ENCODE measurements around the gene RNF214. TPM values are rescaled to one million over a fixed set of nuclear protein-coding genes. Genes with fewer than 3 reads are reported as not detected.

The RNF214 gene
- total RNA-seq, 4 donors from 2014 or later: 13.2 to 17.9 (median 13.9) TPM

- no peak for TF ChIP-seq CTCF (IDR thresholded peaks at IDR 0.05; ENCODE audit: low read depth)
These were observed 44.5 kb upstream of the RNF214 start for GRCh38 chr11:117187799-117188481.

GRCh38 chr11:117188620-117189081, 43.8 kb upstream of the RNF214 start:
- TF ChIP-seq CTCF (IDR thresholded peaks at IDR 0.05; ENCODE audit: low read depth): no peak

- no peak for TF ChIP-seq CTCF (IDR thresholded peaks at IDR 0.05; ENCODE audit: low read depth)
These were observed 43.1 kb upstream of the RNF214 start for GRCh38 chr11:117189191-117189940.

- no peak for TF ChIP-seq CTCF (IDR thresholded peaks at IDR 0.05; ENCODE audit: low read depth)
These were observed 42.4 kb upstream of the RNF214 start for GRCh38 chr11:117189941-117190544.

- TF ChIP-seq CTCF (IDR thresholded peaks at IDR 0.05; ENCODE audit: low read depth): no peak
These were observed 40.6 kb upstream of the RNF214 start for GRCh38 chr11:117191680-117192400.

GRCh38 chr11:117192401-117192875, 40.0 kb upstream of the RNF214 start:
- TF ChIP-seq CTCF (IDR thresholded peaks at IDR 0.05; ENCODE audit: low read depth): no peak
